Measurements from ENCODE around the gene TDRD9.
A peak's percentile ranks its signal among the peaks of the same experiment; 100 is the strongest.

Gene TDRD9

DNA sequence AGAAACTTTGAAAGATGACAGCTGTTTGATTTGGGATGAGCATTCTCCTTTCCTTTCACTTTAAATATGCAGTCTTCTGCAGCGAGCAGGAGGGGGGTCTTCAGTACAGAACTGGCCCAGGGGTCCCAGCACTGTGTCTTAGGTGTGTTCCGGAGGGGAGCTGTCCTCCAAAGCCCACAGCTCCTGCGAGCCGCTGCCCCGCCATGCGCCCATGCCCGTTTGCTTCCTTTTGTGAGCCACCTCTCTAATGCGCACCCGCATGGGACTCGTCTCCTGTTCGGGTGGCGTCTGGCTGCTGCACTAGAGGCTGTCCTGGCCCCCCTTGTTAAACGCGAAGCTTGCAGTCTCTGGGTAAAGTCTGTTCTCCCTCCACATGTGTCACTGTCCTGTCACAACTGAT lies 108.8 kb downstream of the TDRD9 start:
- DNase-seq: no peak

DNA sequence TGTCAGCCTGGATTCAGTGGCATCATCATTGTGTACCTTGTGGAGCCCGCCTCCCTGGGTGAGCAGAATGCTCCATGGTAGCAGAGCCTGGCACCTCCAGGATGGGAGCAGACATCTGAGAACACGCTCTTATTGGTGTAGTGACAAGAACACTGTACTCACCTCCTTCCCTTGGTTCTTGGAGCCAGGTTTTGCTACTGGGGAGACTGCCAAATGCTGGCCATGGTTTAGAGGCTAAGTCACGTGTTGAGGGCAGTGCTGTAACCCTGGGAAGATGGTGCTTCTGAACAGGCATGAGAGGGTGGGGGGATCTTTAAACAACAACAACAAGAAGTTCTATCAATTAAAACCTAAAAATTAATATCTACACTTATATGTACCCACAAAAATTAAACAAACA lies 109.6 kb downstream of the TDRD9 start:
- DNase-seq: peak; percentile 14

DNA sequence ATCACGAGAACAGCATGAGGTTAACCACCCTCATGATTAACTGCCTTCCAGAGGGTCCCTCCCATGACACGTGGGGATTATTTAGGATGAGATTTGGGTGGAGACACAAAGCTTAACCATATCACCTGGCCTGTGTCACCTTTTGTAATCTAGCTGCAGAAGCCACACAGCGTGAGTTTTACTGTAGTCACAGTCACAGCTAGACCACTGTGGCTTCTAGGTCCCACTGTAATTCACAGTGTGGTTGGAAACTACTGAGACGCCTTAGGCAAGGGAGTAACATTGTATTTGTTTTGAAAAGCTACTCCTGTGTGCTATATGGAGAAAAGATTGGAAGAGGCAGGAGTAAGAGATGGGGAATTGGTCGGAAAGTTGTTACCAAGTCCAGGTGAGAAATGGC lies 111.0 kb downstream of the TDRD9 start:
- no peak for DNase-seq

DNA sequence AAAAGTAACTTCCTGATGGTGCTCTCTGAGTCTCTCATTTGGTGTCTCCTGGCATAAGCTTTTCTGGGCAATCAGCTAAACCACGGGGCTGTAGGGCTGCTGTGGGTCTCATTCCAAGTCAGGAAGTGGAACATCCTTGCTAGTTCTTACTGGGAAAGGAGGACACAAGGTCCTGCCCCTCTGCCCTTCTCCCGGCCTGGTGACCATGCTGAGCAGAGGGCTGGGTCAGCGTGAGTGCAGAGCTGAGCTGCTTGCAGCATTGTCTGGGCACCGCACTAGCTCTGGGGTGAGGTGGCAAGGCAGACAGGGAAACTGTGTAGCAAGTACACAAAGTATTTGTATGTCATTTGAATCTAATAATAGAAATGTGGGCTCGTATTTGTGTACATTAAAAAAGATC lies 112.3 kb downstream of the TDRD9 start:
- DNase-seq: no peak

DNA sequence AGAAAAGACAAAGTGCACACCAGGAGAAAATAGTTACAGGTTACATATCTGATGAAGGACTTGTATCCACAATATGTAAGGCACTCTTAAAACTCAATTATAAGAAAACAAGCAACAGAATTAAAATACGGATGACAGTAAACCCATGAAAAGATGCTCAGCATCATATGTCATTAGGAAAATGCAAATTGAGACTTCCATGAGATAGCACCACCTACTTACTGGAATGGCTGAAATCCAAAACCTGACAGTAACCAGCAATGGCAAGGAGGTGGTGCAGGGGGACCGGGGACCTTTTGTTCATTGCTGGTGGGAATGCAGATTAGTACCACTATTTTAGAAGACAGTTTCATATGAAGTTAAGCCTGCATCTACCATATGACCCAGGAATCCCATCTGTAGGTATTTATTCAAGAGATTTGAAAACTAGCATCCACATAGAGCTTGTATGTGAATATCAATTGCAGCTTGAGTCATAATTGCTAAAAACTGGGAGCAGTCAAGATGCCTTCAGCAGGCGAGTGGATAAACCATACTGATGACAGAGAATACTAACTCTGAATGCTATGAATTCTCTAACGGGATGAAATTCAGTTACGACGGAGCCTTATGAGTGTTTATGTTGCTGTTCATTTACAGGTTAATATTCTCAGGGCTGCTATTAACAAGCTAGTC lies 113.3 kb downstream of the TDRD9 start:
- DNase-seq: no peak

DNA sequence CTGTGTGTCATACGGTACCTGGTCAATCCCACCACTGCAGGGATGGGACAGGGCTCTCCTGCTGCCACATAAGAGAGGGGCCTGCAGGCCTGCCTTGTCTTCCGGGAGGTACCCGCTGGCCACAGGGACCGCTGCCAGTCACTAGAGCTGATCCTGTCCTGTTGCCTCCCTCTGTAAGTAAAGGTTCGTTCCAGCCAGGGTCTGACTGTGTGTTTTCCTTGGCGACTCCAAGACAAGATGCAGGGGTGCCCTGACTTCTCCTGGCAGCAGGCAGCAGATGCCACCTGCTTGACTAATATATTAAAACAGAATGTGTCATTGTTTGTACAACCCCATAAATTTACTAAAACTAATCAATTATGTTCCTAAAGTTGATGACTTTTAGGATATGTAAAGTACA lies 115.8 kb downstream of the TDRD9 start:
- DNase-seq: no peak

DNA sequence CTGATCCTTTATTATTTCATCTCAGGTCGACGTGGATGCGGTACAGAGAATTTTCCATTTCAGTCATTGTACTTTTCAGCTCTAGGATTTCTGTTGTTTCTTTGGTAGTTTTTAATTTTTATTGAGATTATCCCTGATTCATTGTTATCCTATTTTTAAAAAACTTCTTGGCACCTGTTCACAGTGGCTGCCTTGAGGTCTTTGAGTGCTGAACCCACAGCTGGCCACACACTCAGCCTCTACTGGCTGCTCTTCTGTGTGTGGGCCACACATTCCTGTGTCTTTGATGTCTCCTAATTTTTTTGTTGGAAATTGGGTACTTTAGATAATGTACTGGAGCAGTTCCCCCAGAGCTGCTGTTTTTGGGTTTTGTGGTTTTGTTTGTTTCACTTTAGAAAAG lies 119.5 kb downstream of the TDRD9 start:
- DNase-seq: no peak

DNA sequence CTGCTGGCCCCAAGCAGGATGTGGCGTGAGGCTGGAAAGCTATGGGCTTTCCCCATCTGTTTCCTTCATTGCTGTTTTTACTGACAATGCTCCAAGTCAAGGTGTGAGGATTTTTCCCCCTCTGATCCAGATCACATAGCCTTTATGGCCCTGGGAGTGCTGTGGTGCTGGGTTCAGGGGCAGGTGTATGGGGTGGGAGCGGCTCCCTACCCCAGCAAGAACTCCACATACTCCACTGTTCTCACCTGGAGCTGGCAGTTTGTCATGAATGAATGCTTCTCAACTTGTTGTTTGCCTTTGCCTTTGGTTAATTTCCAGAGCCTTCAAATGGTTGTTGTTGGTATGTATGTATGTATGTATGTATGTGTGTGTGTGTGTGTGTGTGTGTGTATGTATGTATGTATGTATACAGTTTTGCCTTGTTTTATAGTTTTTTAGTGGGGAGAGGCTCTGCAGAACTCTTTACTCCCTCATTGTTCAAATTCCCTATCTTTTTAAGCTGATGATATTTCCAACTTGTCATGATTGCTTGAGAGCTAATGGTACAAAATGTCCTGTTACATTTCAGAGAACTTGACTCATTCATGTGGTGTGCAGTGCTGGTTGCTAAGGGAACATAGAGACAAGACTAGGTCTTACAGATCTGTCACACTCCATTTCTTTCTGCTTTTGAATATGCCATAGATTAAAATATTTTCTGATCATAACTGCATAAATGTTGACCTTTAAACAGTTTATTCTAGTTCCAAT lies 120.7 kb downstream of the TDRD9 start:
- peak; percentile 19 for DNase-seq

DNA sequence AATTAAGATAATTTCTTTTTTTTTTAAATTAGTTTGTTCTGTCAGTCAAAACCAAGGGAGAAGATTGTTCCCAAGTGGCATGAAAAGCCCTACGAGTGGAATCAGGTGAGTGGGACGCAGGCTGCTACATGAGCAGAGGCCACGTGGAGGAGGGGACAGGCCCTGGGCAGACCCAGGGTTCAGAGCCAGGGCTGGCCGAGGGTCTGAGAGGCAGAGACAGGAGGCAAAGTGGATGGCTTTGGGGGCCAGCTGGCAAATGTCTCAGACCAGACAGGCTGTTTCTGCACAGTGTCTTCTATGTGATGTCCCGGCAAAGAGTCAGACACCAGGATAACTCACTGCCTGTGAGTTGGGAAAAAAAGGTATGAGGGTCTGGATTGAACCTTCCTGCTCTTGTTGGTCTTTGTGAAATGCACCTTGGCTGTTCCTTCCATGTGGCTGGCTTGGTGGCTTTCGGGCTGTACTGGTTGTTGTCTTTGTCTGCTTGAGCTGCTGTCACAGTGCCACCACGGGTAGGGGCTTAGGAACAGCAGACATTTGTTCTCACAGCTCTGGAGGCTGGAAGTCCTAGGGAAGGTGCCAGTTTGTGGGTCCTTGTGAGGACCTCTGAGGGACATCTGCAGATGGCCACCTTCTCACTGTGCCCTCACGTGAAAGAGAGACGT lies 121.5 kb downstream of the TDRD9 start:
- no peak for DNase-seq

DNA sequence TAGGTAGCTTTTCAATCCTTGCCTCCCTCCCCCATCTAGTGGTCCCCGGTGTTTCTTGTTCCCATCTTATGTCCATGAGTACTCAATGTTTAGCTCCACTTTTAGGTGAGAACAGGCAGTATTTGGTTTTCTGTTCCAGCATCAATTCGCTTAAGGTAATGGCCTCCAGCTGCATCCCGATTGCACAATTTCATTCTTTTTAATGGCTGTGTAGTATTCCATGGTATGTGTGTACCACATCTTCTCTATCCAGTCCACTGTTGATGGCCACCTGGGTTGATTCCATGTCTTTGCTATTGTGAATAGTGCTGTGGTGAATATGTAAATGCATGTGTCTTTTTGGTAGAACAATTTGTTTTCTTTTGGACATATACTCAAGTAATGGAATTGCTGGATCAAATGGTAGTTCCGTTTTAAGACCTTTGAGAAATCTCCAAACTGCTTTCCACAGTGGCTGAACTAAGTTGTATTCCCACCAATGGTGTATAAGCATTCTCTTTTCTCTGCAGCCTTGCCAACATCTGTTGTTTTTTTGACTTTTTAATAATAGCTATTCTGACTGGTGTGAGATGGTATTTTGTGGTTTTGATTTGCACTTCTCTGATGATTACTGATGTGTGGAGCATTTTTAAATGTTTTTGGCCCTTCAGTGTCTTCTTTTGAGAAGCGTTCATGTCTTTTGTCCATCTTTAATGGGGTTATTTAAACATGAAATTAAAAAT lies 123.0 kb downstream of the TDRD9 start:
- DNase-seq: no peak

DNA sequence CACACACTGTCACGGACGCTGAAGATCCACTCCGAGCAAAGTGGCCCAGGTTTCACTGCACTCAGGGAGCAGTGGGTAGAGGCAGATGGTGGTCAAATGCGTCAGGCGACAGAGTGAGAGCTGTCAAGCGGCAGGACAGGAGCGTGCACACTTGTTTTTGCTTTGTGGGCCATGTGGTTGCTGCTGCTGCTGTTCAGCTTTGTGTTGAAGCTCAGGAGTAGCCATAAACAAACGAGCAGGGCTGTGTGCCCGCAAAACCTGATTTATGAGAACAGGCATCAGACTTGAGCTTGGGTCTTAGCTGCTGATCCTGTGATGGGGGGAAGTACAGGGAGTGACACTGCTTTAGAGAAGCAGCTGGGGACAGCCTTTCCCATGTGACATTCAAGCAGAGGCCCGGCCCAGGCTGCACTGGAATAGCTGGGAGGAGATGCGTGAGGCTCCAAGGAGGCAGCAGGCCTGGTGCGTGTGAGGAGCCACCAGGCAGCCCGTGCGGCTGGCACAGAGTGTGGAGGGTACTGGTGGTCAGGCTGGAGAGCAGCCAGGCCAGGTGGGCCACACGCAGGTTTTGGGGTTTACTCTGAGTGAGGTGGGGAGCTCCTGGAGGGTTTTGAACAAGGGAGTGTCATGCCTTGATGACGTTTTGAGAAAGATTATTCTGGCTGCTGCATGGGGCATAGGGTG lies 126.1 kb downstream of the TDRD9 start:
- DNase-seq: no peak

DNA sequence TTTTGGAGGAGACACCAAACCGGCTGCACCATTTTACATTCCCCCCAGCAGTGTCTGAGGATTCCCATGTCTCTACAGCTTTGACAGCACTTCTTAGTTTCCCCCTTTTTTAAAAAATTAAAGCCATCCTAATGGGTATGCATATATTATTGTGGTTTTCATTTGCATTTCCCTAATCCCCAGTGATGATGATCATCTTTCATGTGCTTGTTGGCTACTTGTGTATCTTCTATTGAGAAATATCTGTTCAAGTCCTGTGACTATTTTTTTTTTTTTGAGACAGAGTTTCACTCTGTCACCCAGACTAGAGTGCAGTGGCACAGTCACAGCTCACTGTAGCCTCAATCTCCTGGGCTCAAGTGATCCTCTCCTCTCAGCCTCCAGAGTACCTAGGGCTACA lies 134.0 kb downstream of the TDRD9 start:
- no peak for DNase-seq

DNA sequence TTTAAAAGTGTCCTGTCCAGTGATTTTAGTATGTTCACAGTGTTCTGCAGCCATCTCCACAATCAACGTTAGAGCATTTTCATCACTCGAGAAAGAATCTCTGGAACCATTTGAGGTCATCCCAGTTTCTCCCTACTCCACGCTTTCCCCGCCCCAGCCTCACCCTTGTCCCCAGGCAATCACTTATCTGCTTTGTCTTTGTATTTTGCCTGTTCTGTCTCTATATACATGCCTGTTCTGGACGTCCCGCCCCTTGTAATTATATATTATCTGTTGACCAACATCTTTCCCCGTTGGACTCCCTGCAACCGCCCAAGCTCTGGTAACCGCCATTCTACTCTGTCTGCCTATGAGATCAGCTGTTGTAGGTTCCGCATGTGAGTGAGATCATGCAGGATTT lies 135.7 kb downstream of the TDRD9 start:
- DNase-seq: no peak

DNA sequence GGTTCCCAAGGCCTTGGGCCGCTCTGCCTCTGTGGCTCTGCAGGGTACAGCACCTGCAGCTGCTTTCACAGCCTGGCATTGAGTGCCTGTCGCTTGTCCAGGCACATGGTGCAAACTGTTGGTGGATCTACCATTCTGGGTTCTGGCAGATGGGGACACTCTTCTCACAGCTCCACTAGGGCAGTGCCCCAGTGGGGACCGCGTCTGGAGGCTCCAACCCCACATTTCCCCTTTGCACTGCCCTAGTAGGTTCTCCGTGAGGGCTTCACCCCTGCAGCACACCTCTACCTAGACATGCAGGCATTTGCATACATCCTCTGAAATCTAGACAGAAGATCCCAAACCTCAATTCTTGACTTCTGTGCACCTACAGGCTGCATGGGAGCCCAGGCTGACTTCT lies 138.0 kb downstream of the TDRD9 start:
- no peak for DNase-seq

DNA sequence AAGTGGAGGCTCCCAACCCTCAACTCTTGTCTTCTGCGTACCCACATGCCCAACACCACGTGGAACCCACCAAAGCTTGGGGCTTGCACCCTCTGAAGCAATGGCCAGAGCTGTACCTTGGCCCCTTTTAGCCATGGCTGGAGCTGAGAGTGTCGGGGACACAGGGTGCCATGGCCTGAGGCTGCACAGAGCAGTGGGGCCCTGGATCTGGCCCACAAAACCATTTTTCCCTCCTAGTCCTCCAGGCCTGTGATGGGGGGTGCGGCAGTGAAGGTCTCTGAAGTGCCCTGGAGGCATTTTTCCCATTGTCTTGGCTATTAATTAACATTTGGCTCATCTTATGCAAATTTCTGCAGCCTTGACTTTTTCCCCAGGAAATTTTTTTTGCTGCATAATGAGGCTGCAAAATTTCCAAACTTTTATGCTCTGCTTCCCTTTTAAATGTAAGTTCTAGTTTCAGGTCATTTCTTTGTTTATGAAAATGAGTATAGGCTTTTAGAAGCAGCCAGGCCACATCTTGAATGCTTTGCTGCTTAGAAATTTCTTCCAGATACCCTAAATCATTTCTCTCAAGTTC lies 138.6 kb downstream of the TDRD9 start:
- DNase-seq: no peak

DNA sequence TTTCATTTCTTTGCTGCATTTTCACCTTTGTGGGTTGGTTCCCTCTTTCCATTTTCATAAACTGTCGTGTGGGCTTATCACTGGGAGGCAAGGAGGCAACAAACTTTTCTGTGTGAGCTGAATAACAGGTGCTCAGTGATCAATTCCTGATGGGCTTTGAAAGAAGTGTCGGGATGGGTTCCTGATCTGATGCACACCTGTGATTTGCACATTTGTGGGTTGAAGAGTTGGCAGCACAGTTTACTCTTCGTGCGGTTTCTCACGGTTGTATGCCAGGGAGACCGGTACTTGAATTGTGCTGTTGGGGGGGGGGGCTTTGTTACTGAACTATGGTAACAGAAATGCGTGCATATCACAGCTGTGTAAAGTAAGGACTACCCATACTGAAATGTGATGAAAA lies 141.3 kb downstream of the TDRD9 start:
- no peak for DNase-seq

DNA sequence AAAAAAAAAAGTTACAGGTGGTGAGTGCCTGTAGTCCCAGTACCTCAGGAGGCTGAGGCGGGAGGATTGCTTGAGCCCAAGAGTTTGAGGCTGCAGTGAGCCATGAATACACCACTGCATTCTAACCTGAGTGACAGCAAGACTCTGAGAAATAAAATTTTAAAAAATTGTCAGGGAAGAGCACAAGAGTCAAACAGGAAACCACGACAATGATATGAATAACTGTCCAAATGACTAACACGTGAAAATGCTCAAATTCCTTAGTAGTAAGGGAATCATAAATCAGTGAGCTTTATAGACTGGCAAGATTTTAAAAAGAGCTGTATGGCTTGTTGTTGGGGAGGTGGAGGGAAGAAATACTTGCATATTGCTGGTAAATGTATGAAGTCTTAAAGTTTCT lies 144.3 kb downstream of the TDRD9 start:
- DNase-seq: no peak

DNA sequence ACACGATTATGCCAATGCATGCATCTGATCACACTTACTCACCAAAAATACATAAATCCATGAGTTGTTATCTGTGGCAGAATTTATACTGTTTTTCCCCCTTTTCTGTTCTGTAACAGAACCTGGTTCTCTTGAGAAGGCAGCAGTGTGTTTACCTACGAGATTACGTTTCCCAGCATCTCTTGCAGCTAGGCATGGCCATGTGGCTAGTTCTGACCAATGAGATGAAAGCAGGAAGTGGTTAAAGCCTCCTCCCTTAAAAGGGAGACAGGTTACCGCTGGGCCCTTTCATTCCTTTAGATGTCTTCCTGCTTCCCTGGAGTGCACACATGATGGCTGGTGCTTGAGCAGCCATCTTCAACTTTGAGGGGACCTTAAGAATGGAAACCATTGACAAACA lies 145.5 kb downstream of the TDRD9 start:
- DNase-seq: no peak

DNA sequence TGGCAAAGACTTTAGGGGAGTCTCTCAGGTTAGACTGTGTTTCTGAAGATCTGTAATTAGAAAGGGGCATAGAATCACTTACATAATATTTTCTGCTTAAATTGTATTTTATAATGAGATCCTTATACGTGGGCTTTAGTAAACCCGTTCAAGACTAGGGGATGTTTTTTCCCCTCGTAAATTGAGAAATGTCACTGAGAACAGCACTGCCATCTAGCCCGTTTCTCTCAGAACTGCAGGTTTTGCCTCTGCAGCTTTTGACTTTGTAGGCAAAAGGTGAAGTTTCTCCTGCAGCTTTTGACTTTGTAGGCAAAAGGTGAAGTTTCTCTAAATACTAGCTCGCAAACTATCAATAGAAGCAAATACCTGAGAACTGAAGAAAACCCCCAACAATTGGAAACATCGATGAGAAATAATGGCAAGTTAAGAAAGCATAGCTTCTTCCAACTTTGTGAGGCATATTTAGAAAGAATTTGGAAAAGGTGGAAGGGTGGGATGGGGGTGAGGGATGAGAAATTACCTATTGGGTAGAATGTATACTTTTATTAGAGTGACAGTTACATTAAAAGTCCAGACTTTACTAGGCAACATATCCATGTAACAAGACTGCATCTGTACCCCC lies 147.4 kb downstream of the TDRD9 start:
- DNase-seq: no peak

DNA sequence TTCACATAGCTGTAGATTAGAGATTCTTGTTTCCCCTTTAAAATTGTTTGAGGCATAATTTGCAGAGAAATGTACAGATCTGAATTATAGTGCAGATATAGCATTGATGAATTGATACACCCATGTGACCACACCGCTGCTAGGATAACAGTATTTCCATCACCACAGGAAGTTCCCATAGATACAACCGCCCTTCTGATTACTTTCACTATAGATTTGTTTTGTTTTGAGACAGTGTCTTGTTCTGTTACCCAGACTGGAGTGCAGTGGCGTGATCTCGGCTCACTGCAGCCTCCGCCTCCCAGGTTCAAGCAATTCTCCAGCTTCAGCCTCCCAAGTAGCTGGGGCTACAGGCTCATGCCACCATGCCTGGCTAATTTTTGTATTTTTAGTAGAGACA lies 148.5 kb downstream of the TDRD9 start:
- DNase-seq: no peak

DNA sequence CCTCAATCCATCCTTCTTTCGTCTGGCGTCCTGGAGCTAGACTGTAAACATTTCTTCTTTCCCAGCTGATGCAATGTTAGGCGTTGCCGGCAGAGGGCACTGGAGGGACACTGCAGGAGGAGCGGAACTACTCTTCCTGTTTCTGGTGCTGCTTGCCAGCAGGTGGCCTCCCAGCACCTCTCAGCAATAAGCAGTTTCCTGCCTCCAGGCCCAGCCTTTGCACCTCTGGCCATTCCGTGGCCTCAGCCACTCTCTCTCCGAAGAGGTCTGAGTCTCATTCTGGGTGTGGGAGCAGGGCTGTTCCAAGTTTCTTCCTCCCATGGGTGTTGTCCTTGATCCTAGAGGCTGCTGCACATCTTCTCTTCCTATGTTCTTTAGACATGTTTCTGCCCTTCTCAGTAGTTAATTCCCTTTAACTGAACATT lies 149.8 kb downstream of the TDRD9 start:
- peak; percentile 83 for DNase-seq
